ENCODE measurements around the gene KLHL40. TPM values are rescaled to one million over a fixed set of nuclear protein-coding genes. Genes with fewer than 3 reads are reported as not detected.

KLHL40 gene
- polyA plus RNA-seq, 6 donors from 2014 or later = not detected

GRCh38 chr3:42701371-42702065 lies 16.2 kb downstream of the KLHL40 start:
- no peak overlapping the region for H3K27ac Mint-ChIP-seq
- H3K9me3 Mint-ChIP-seq = peaks cover 0 to 6% (median 0%) of the 10 kb centered on the region in 7 donors
- ATAC-seq (ENCODE audit: low read depth in 2 of 2) (no peak), DNase-seq (peak; percentile 20)
- peaks cover 0 to 10% (median 0%) of the 10 kb centered on the region in 3 donors for H3K4me1 Mint-ChIP-seq
- H3K4me3 Mint-ChIP-seq = no peak overlapping the region
- H3K36me3 Mint-ChIP-seq = no peaks in the 10 kb centered on the region
- peaks cover 22 to 41% (median 38%) of the 10 kb centered on the region in 3 donors for H3K27me3 Mint-ChIP-seq

GRCh38 chr3:42702066-42702951 lies 17.0 kb downstream of the KLHL40 start, which contains the start of gene HHATL:
Gene HHATL (minus strand): TSS chr3:42702798. CDS start chr3:42700826, 1,972 bp downstream.
- H3K9me3 Mint-ChIP-seq = peaks cover 0 to 6% (median 0%) of the 10 kb centered on the region in 7 donors
- ATAC-seq (ENCODE audit: low read depth in 2 of 2) = no peak
- H3K27ac Mint-ChIP-seq = no peak within 1 kb of the TSS

GRCh38 chr3:42702982-42703694 lies 17.8 kb downstream of the KLHL40 start:
- DNase-seq (no peak), ATAC-seq (ENCODE audit: low read depth in 2 of 2) (no peak)
- peaks cover 0 to 10% (median 0%) of the 10 kb centered on the region in 3 donors for H3K4me1 Mint-ChIP-seq
- H3K9me3 Mint-ChIP-seq = peaks cover 0 to 6% (median 0%) of the 10 kb centered on the region in 7 donors
- no peaks in the 10 kb centered on the region for H3K36me3 Mint-ChIP-seq
- peaks cover 22 to 49% (median 47%) of the 10 kb centered on the region in 3 donors for H3K27me3 Mint-ChIP-seq
- no peak overlapping the region for H3K27ac Mint-ChIP-seq
- H3K4me3 Mint-ChIP-seq = no peak overlapping the region

More at GRCh38 chr3:42702066-42702951, 17.0 kb downstream of the KLHL40 start, which contains the start of gene HHATL:
- peaks cover 0 to 10% (median 0%) of the 10 kb centered on the region in 3 donors for H3K4me1 Mint-ChIP-seq
- no peaks in the 10 kb centered on the region for H3K36me3 Mint-ChIP-seq
- H3K27me3 Mint-ChIP-seq = peaks cover 22 to 46% (median 43%) of the 10 kb centered on the region in 3 donors
- H3K4me3 Mint-ChIP-seq = no peak within 1 kb of the TSS
- DNase-seq = no peak

GRCh38 chr3:42703695-42704025 lies 18.3 kb downstream of the KLHL40 start:
- H3K9me3 Mint-ChIP-seq = peaks cover 0 to 6% (median 0%) of the 10 kb centered on the region in 7 donors
- ATAC-seq (ENCODE audit: low read depth in 2 of 2) (no peak), DNase-seq (no peak)
- H3K27me3 Mint-ChIP-seq = peaks cover 22 to 49% (median 47%) of the 10 kb centered on the region in 3 donors
- H3K4me1 Mint-ChIP-seq = peaks cover 0 to 10% (median 0%) of the 10 kb centered on the region in 3 donors
- no peak overlapping the region for H3K27ac Mint-ChIP-seq
- H3K36me3 Mint-ChIP-seq = no peaks in the 10 kb centered on the region
- no peak overlapping the region for H3K4me3 Mint-ChIP-seq

- Mint-ChIP-seq H3K4me1 (peaks cover 0 to 10% (median 0%) of the 10 kb centered on the region in 3 donors), H3K36me3 (no peaks in the 10 kb centered on the region), H3K9me3 (peaks cover 0 to 6% (median 0%) of the 10 kb centered on the region in 7 donors), H3K27ac (no peak overlapping the region), H3K4me3 (peak overlapping the region in 1 of 8 donors; percentile 34), H3K27me3 (peaks cover 22 to 53% (median 52%) of the 10 kb centered on the region in 3 donors)
- ATAC-seq (ENCODE audit: low read depth in 2 of 2) = no peak
- DNase-seq = no peak
These were observed 19.0 kb downstream of the KLHL40 start for GRCh38 chr3:42704136-42704841.

- no peak overlapping the region for H3K4me3 Mint-ChIP-seq
- ATAC-seq (ENCODE audit: low read depth in 2 of 2) (no peak), DNase-seq (no peak)
- H3K27ac Mint-ChIP-seq = no peak overlapping the region
- peaks cover 0 to 5% (median 0%) of the 10 kb centered on the region in 3 donors for H3K4me1 Mint-ChIP-seq
- no peaks in the 10 kb centered on the region for H3K36me3 Mint-ChIP-seq
- H3K27me3 Mint-ChIP-seq = peaks cover 17 to 55% (median 46%) of the 10 kb centered on the region in 3 donors
- H3K9me3 Mint-ChIP-seq = peaks cover 0 to 1% (median 0%) of the 10 kb centered on the region in 7 donors
These were observed 19.9 kb downstream of the KLHL40 start for GRCh38 chr3:42705058-42705767.

GRCh38 chr3:42705962-42706585 lies 20.7 kb downstream of the KLHL40 start:
- H3K36me3 Mint-ChIP-seq = no peaks in the 10 kb centered on the region
- H3K27ac Mint-ChIP-seq = no peak overlapping the region
- H3K27me3 Mint-ChIP-seq = peaks cover 13 to 48% (median 40%) of the 10 kb centered on the region in 3 donors
- DNase-seq = no peak
- no peak overlapping the region for H3K4me3 Mint-ChIP-seq
- peaks cover 0 to under 1% (median 0%) of the 10 kb centered on the region in 7 donors for H3K9me3 Mint-ChIP-seq
- ATAC-seq (ENCODE audit: low read depth in 2 of 2) = no peak
- H3K4me1 Mint-ChIP-seq = peaks cover 0 to 1% (median 0%) of the 10 kb centered on the region in 3 donors

GRCh38 chr3:42706721-42707619 lies 21.6 kb downstream of the KLHL40 start:
- H3K27ac Mint-ChIP-seq = no peak overlapping the region
- no peak overlapping the region for H3K4me3 Mint-ChIP-seq
- no peaks in the 10 kb centered on the region for H3K9me3 Mint-ChIP-seq
- no peaks in the 10 kb centered on the region for H3K36me3 Mint-ChIP-seq
- DNase-seq (no peak), ATAC-seq (ENCODE audit: low read depth in 2 of 2) (no peak)
- H3K27me3 Mint-ChIP-seq = peaks cover 11 to 42% (median 31%) of the 10 kb centered on the region in 3 donors
- no peaks in the 10 kb centered on the region for H3K4me1 Mint-ChIP-seq

- Mint-ChIP-seq H3K27me3 (peaks cover 11 to 42% (median 29%) of the 10 kb centered on the region in 3 donors), H3K4me3 (no peak overlapping the region), H3K9me3 (no peaks in the 10 kb centered on the region), H3K4me1 (no peaks in the 10 kb centered on the region), H3K27ac (no peak overlapping the region), H3K36me3 (no peaks in the 10 kb centered on the region)
- DNase-seq (no peak), ATAC-seq (ENCODE audit: low read depth in 2 of 2) (no peak)
These were observed 22.5 kb downstream of the KLHL40 start for GRCh38 chr3:42707620-42708355.

GRCh38 chr3:42708611-42709151 lies 23.3 kb downstream of the KLHL40 start:
- peaks cover 4 to 33% (median 24%) of the 10 kb centered on the region in 3 donors for H3K27me3 Mint-ChIP-seq
- no peaks in the 10 kb centered on the region for H3K9me3 Mint-ChIP-seq
- no peak overlapping the region for H3K4me3 Mint-ChIP-seq
- H3K27ac Mint-ChIP-seq = peak overlapping the region in 1 of 6 donors; percentile 13
- DNase-seq (no peak), ATAC-seq (ENCODE audit: low read depth in 2 of 2) (no peak)
- H3K4me1 Mint-ChIP-seq = peaks cover 7 to 8% (median 8%) of the 10 kb centered on the region in 3 donors
- H3K36me3 Mint-ChIP-seq = no peaks in the 10 kb centered on the region
